Pancreas (tissue), 10 donors: Measurements from ENCODE around the gene MRPL27. TPM values are rescaled to one million over a fixed set of nuclear protein-coding genes. Genes with fewer than 3 reads are reported as not detected.
A peak's percentile ranks its signal among the peaks of the same experiment; 100 is the strongest.

Experiments used
- ATAC-seq, 4 donors: fragments of 200-7000 bp; cut with Tn5 transposase; one replicate each; pipeline versions ENCODE4 v1.8.0 to v1.9.1; 2020; ENCODE audit warnings: mild to moderate bottlenecking in 4 of 4, moderate library complexity in 4 of 4
- DNase-seq, 6 donors: peaks; one replicate each; pipeline ENCODE4 v3.0.0-alpha.2; 2020
- FAIRE-seq: peaks from 2 replicates; lab custom pipeline; 2012; peaks lifted over from hg19 to GRCh38; lab: Jason Lieb, UNC
- H3K27ac ChIP-seq, 4 donors: fragments of 200-600 bp; sonication (generic); 1 replicate in 3 of 4; 2 replicates in 1 of 4; pipeline versions ENCODE4 v1.5.0 to v1.8.0; 2020
- H3K27me3 ChIP-seq, 4 donors: fragments of 200-600 bp; one replicate each; pipeline ENCODE4 v1.8.0; 2021
- H3K36me3 ChIP-seq, 3 donors: fragments of 200-600 bp; sonication (generic) in 1 of 3; one replicate each; pipeline versions ENCODE4 v1.5.0 to v1.8.0; 2020 to 2021
- H3K4me1 ChIP-seq, 3 donors: fragments of 200-600 bp; one replicate each; pipeline ENCODE4 v1.8.0; 2021
- H3K4me3 ChIP-seq, 4 donors: fragments of 200-600 bp; sonication (generic) in 2 of 4; one replicate each; pipeline versions ENCODE4 v1.5.0 to v1.8.0; 2020 to 2021
- H3K9me3 ChIP-seq, 4 donors: fragments of 200-600 bp; one replicate each; pipeline ENCODE4 v1.8.0; 2021
- CTCF ChIP-seq, 4 donors: fragments of 200-600 bp; sonication (generic) in 3 of 4; IDR thresholded peaks; one replicate each; pipeline versions ENCODE4 v1.5.0 to v1.8.0; 2021; ENCODE audit warnings: antibody characterized with exemption in 4 of 4
- WGBS, 2 donors: extraction: QIAGEN DNeasy Blood & Tissue Kit; methylation state at CpG; one replicate each; pipeline ENCODE4 v1.1.7; 2013; 5-methylcytosine and 5-hydroxymethylcytosine counted together
- intact Hi-C, 3 donors: fragments of 100-400 bp; cut with DNase I; formaldehyde crosslinking; loops; one replicate each; pipeline versions ENCODE4 v1.11.1 to v1.14.2; 2022
- polyA plus RNA-seq, 2 donors: library from polyadenylated mRNA; stranded (reverse); fragments of 200-250 nt; gene quantifications; one replicate each; pipeline ENCODE4 v1.2.3, GENCODE V29; 2013
- total RNA-seq, 6 donors: library from RNA; stranded (reverse); fragmentation: NEBNext Ultra II Directional in 4 of 6; extraction: Animal tissue kit (Norgen Biotek cat#: 25700) in 4 of 6; gene quantifications; one replicate each; pipeline versions ENCODE4 v1.2.1 to v1.2.4, GENCODE V29; 2021 to 2023
- donor health status: healthy with polysubstance abuse.
- donor health status: DM: no; HTN: no; CAD: no; lungs with moderate emphysema.
- donor health status: DM: no; HTN: no; CAD: no.
- donor health status: control.
- donor health status: control.
- donor health status: Bipolar disorder and iron deficiency.
- donor health status: DM: yes; HTN: yes; CAD: no.
- donor health status: DM: no; HTN: no; CAD: no.
- donor health status: DM: no; HTN: no; CAD: no.
- donor health status: DM: yes; HTN: yes; CAD: no.

Gene MRPL27
- total and polyA plus RNA-seq, 8 donors, result 19.6 to 89.0 (median 27.2) TPM

GRCh38 chr17:50382931-50383330 is 9.9 kb upstream of the MRPL27 start:
- Histone ChIP-seq H3K27me3 (no peaks in the 10 kb centered on the region), H3K36me3 (peaks cover 7 to 65% (median 54%) of the 10 kb centered on the region in 3 donors), H3K27ac (no peak overlapping the region), H3K9me3 (no peaks in the 10 kb centered on the region), H3K4me3 (no peak overlapping the region), H3K4me1 (no peaks in the 10 kb centered on the region)
- ATAC-seq, result no peak
- WGBS, 2 donors, result 91 to 92% methylated on average over 12 of the region's 12 CpGs
- no peak for FAIRE-seq
- DNase-seq, result peak in 1 of 6 donors; percentile 32
- intact Hi-C loops, result no loop called here
- no peak for TF ChIP-seq CTCF (IDR thresholded peaks at IDR 0.05)

GRCh38 chr17:50381920-50382319 is 8.9 kb upstream of the MRPL27 start:
- no peak for FAIRE-seq
- no peaks in the 10 kb centered on the region for H3K9me3 ChIP-seq
- H3K36me3 ChIP-seq, result peaks cover 7 to 55% (median 45%) of the 10 kb centered on the region in 3 donors
- intact Hi-C loops, result no loop called here
- no peak for DNase-seq
- no peaks in the 10 kb centered on the region for H3K27me3 ChIP-seq
- no peak overlapping the region for H3K4me3 ChIP-seq
- TF ChIP-seq CTCF (IDR thresholded peaks at IDR 0.05), result no peak
- H3K27ac ChIP-seq, result no peak overlapping the region
- 39 to 44% methylated on average over 3 of the region's 3 CpGs for WGBS, 2 donors
- H3K4me1 ChIP-seq, result no peaks in the 10 kb centered on the region
- ATAC-seq, result no peak

- FAIRE-seq (no peak), ATAC-seq (peak in 1 of 4 donors; percentile 8), DNase-seq (no peak)
- 91 to 94% methylated on average over 7 of the region's 7 CpGs for WGBS, 2 donors
- Histone ChIP-seq H3K27ac (no peak overlapping the region), H3K9me3 (no peaks in the 10 kb centered on the region), H3K4me3 (no peak overlapping the region), H3K36me3 (peaks cover 7 to 50% (median 40%) of the 10 kb centered on the region in 3 donors), H3K27me3 (no peaks in the 10 kb centered on the region), H3K4me1 (no peaks in the 10 kb centered on the region)
- intact Hi-C loops, result no loop called here
- TF ChIP-seq CTCF (IDR thresholded peaks at IDR 0.05), result no peak
Measured at GRCh38 chr17:50381260-50381815, 8.4 kb upstream of the MRPL27 start.

- WGBS, 2 donors, result 84 to 85% methylated on average over 13 of the region's 13 CpGs
- Histone ChIP-seq H3K36me3 (peaks cover 7 to 43% (median 35%) of the 10 kb centered on the region in 3 donors), H3K9me3 (no peaks in the 10 kb centered on the region), H3K27me3 (no peaks in the 10 kb centered on the region), H3K4me1 (no peaks in the 10 kb centered on the region), H3K27ac (no peak overlapping the region), H3K4me3 (no peak overlapping the region)
- FAIRE-seq (no peak), ATAC-seq (peak in 3 of 4 donors; percentile 29 to 39 (median 33)), DNase-seq (peak in 1 of 6 donors; percentile 38)
- TF ChIP-seq CTCF (IDR thresholded peaks at IDR 0.05), result no peak
- intact Hi-C loops, result no loop called here
Measured at GRCh38 chr17:50380369-50381259, 7.6 kb upstream of the MRPL27 start.
